ENCODE data around the gene NDN.

The NDN gene

DNA sequence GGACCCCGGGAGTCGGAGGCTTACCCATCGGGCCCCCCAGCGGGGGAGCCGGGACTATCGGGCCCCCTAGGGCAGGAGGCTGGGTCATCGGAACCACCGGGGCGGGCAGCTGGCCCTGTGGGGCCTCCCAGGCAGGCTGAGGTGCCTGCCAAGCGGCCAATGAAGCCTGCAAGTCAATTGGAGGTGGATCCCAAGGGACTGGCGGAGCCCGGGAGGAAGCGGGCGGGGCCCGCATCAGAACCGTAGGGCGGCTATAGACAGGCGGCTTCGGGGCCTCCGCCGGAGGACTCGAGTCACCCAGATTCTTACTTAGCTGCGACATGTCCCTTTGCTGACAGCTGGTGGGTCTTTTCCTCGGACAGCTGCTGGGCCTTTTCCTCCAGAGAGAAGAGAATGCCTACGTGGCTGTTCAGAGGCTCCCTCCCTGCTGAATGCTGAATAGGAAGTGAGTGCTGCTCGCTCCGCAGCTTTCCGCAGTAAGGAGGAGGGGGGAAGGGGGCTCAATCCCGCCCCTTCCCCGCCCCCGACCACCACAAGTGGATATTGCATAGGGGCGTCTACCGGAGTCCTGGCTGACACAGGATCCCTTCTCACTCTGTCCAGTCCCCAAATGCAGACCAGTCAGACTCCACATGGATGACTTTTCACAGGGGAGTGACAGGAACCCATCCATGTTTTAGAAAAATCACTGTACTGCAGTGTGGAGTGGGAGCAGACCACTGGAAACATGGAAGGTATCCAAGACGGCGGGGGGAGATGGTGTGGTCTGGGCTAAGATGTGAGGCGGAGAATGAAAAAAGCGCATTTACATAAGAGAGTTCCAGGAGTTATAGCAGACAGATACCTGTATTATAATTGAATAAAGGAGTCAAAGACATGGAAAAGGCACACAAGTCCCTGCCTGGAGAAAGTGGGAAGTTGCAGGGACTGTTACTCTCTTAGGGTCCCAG is 39.4 kb downstream of the NDN start, which contains the start of gene MAGEL2:
MAGEL2 (minus strand) TSS at position 447 of the 950 bp plus-strand sequence; CDS start at position 322, 125 bp downstream.
- no peak for DNase-seq (ENCODE audit: low spot score)
- Histone ChIP-seq H3K27ac (no peak within 1 kb of the TSS), H3K4me3 (peak within 1 kb of the TSS; percentile 62)
- TF ChIP-seq, protein P1, sequence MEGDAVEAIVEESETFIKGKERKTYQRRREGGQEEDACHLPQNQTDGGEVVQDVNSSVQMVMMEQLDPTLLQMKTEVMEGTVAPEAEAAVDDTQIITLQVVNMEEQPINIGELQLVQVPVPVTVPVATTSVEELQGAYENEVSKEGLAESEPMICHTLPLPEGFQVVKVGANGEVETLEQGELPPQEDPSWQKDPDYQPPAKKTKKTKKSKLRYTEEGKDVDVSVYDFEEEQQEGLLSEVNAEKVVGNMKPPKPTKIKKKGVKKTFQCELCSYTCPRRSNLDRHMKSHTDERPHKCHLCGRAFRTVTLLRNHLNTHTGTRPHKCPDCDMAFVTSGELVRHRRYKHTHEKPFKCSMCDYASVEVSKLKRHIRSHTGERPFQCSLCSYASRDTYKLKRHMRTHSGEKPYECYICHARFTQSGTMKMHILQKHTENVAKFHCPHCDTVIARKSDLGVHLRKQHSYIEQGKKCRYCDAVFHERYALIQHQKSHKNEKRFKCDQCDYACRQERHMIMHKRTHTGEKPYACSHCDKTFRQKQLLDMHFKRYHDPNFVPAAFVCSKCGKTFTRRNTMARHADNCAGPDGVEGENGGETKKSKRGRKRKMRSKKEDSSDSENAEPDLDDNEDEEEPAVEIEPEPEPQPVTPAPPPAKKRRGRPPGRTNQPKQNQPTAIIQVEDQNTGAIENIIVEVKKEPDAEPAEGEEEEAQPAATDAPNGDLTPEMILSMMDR (IDR thresholded peaks at IDR 0.05) = no peak

DNA sequence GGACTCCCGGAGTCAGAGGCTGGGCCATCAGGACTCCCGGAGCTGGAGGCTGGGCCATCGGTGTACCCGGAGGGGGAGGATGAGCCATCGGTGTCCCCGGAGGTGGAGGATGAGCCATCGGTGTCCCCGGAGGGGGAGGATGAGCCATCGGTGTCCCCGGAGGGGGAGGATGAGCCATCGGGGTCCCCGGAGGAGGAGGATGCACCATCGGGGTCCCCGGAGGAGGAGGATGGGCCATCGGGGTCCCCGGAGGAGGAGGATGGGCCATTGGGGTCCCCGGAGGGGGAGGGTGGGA is 40.2 kb downstream of the NDN start:
- peak overlapping the region; percentile 62 for H3K4me3 ChIP-seq
- TF ChIP-seq, protein P1 (IDR thresholded peaks at IDR 0.05) = no peak
- DNase-seq (ENCODE audit: low spot score) = no peak
- no peak overlapping the region for H3K27ac ChIP-seq

DNA sequence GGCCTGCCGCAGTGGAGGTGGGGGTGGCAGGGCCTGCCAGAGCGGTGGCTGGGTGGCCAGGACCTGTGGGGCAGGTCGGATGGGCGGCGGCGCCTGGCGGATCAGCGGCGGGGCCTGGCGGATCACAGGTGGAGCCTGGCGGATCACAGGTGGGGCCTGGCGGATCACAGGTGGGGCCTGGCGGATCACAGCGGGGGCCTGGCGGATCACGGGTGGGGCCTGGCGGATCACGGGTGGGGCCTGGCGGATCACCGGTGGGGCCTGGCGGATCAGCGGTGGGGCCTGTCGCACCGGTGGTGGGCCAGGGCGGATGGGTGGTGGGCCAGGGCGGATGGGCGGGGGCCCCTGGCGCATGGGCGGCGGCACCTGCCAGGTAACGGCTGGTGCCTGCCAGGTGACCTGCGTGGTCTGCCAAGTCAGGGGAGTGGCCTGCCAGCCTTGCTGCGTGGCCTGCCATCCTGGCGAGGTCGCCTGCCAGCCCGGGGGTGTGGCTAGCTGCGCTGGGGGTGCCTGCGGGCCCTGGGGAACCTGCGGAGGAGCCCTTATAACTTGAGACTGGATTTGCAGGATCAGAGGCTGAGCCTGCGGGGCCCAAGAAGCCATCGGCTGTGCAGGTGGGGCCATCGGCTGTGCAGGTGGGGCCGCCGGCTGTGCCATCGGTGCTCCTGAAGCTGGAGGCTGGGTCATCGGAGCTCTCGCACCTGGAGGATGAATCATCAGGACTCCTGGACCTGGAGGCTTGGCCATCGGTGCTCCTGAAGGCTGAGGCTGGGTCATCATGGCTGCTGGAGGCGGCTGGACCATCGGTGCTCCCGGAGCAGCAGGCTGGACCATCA is 40.7 kb downstream of the NDN start:
- Histone ChIP-seq H3K27ac (no peak overlapping the region), H3K4me3 (no peak overlapping the region)
- TF ChIP-seq, protein P1 (IDR thresholded peaks at IDR 0.05) = no peak
- DNase-seq (ENCODE audit: low spot score) = no peak

DNA sequence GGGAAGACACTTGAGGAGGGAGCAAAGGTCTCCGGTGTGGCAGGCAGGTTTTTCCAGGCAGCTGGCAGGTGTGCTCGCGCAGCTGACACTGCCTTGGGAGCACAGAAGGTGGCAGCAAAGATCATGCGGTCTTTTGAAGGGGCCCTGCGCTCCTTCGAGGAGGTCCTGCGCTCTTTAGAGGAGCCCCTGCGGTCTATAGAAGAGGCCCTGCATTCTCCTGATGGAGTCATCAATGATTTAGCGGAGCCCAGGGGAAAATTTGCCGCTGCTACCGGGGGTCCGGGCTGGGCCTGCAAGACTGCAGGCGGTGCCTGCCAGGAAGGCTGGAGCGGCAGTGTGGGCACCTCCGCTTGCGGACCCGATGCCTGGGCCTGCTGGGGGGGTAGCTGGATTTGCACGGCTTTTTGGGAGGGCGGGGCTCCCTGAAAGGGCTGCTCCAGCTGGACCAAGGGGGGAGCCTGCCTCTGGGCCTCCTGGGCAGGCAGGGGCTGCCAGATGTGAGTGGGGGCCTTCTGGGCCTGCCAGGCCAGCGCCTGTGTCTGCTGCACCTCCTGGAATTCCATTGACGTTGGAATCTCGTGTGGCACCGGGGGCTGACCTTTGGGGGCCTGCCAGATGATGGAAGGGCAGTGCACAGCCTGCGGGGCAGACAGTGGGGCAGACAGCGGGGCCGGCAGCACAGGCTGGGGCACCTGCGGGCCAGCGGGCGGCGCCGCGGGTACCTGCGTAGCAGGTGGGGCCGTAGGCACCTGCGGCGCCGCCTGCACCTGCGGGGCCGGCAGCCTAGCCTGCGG is 41.5 kb downstream of the NDN start:
- H3K4me3 ChIP-seq = no peak overlapping the region
- TF ChIP-seq, protein P1 (IDR thresholded peaks at IDR 0.05) = no peak
- no peak overlapping the region for H3K27ac ChIP-seq
- no peak for DNase-seq (ENCODE audit: low spot score)

DNA sequence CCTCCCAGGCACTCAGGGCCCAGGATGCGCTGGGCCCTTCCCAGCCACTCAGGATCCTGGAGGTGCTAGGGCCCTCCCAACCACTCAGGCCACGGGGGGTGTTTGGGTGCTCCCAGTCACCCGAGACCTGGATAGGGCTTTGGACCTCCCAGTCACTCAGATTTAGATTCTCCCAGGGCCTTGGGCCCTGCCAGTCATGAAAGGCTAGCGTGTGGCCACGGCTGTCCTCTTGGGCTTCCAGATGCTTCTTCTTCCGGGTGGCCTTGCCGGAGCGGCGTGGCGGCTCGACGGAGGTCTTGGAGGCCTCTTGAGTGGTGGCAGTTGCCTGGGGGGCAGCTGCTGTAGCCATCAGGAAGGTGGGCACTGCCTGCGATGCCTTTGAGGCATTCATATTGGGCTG is 42.3 kb downstream of the NDN start:
- no peak for DNase-seq (ENCODE audit: low spot score)
- no peak overlapping the region for H3K4me3 ChIP-seq
- TF ChIP-seq, protein P1 (IDR thresholded peaks at IDR 0.05) = no peak
- H3K27ac ChIP-seq = no peak overlapping the region

DNA sequence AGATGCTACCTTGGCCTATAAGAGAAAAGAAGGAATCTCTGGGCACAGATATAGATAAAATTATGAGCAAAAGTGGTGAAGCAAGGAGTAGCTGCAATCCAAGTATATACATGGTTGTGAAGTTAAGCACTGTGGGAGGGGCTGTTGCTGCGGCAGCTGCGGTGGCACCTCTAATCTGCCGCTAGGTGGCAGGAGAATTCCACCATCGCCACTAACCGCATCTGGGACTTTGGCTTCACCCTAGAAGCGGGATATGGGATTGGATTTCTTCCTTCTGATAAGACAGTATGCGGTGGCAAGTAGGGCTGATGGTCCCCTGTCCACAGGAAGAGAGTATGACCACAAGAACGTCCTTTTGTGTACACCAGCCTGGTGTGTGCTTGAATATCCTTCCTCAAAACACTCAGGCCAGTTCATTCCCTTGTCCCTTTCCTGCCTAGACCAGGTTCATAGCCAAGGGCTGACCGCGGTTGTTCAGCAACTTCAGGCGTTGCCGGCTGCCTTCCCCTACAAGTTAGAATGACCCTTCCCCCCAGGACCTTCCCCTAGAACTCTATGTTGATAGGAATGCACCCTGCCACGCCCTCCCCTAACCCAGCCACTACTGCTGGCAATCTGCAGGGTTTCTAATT is 44.6 kb downstream of the NDN start:
- no peak for DNase-seq (ENCODE audit: low spot score)
- no peak overlapping the region for H3K4me3 ChIP-seq
- TF ChIP-seq, protein P1 (IDR thresholded peaks at IDR 0.05) = peak; percentile 41
- H3K27ac ChIP-seq = no peak overlapping the region
